Endothelial cell (in vitro differentiated cells): ENCODE measurements around the gene ZDHHC11B. TPM values are rescaled to one million over a fixed set of nuclear protein-coding genes. Genes with fewer than 3 reads are reported as not detected.

ENCODE experiments used
- DNase-seq: peaks from one replicate; pipeline ENCODE4 v3.0.0; 2021; ENCODE audit warnings: low spot score
- H3K27ac Mint-ChIP-seq: one replicate; pipeline ENCODE4 v1.8.0; 2021; ENCODE audit warnings: mixed read lengths, inconsistent platforms; ENCODE audit not compliant: unreplicated experiment
- H3K27me3 Mint-ChIP-seq: one replicate; pipeline ENCODE4 v1.8.0; 2021; ENCODE audit warnings: mild to moderate bottlenecking, moderate library complexity, mixed read lengths, inconsistent platforms; ENCODE audit not compliant: unreplicated experiment
- H3K36me3 Mint-ChIP-seq: one replicate; pipeline ENCODE4 v1.8.0; 2021; ENCODE audit warnings: mild to moderate bottlenecking, low read depth, mixed read lengths, inconsistent platforms; ENCODE audit not compliant: unreplicated experiment
- H3K4me1 Mint-ChIP-seq: one replicate; pipeline ENCODE4 v1.8.0; 2021; ENCODE audit warnings: mild to moderate bottlenecking, mixed read lengths, inconsistent platforms; ENCODE audit not compliant: unreplicated experiment
- H3K4me3 Mint-ChIP-seq: one replicate; pipeline ENCODE4 v1.8.0; 2021; ENCODE audit warnings: mild to moderate bottlenecking, mixed read lengths, inconsistent platforms; ENCODE audit not compliant: unreplicated experiment
- H3K9me3 Mint-ChIP-seq: one replicate; pipeline ENCODE4 v1.8.0; 2021; ENCODE audit warnings: mixed read lengths, inconsistent platforms; ENCODE audit not compliant: unreplicated experiment
- total RNA-seq: library from RNA; stranded (reverse); fragmentation: NEBNext Ultra II Directional; extraction: Animal tissue kit (Norgen Biotek cat#: 25700); gene quantifications from one replicate; pipeline ENCODE4 v1.2.1, GENCODE V29; 2021; ENCODE audit not compliant: unreplicated experiment
- TF ChIP-seq, protein P1 (sequence below): fragments of 200-600 bp; sonication (generic); IDR thresholded peaks from one replicate; pipeline ENCODE4 v1.5.0; 2021; ENCODE audit warnings: antibody characterized with exemption; ENCODE audit not compliant: unreplicated experiment

The ZDHHC11B gene
- total RNA-seq, 1 donor from 2014 or later, result not detected

- no peak overlapping the region for H3K4me3 Mint-ChIP-seq
- H3K9me3 Mint-ChIP-seq, result no peaks in the 10 kb centered on the region
- H3K27me3 Mint-ChIP-seq, result peaks cover 7% of the 10 kb centered on the region
- TF ChIP-seq, protein P1, sequence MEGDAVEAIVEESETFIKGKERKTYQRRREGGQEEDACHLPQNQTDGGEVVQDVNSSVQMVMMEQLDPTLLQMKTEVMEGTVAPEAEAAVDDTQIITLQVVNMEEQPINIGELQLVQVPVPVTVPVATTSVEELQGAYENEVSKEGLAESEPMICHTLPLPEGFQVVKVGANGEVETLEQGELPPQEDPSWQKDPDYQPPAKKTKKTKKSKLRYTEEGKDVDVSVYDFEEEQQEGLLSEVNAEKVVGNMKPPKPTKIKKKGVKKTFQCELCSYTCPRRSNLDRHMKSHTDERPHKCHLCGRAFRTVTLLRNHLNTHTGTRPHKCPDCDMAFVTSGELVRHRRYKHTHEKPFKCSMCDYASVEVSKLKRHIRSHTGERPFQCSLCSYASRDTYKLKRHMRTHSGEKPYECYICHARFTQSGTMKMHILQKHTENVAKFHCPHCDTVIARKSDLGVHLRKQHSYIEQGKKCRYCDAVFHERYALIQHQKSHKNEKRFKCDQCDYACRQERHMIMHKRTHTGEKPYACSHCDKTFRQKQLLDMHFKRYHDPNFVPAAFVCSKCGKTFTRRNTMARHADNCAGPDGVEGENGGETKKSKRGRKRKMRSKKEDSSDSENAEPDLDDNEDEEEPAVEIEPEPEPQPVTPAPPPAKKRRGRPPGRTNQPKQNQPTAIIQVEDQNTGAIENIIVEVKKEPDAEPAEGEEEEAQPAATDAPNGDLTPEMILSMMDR, result no peak
- no peak for DNase-seq
- no peak overlapping the region for H3K27ac Mint-ChIP-seq
- no peaks in the 10 kb centered on the region for H3K4me1 Mint-ChIP-seq
- peaks cover 20% of the 10 kb centered on the region for H3K36me3 Mint-ChIP-seq
These were observed 119.6 kb downstream of the ZDHHC11B start for GRCh38 chr5:664994-665360.

DNA sequence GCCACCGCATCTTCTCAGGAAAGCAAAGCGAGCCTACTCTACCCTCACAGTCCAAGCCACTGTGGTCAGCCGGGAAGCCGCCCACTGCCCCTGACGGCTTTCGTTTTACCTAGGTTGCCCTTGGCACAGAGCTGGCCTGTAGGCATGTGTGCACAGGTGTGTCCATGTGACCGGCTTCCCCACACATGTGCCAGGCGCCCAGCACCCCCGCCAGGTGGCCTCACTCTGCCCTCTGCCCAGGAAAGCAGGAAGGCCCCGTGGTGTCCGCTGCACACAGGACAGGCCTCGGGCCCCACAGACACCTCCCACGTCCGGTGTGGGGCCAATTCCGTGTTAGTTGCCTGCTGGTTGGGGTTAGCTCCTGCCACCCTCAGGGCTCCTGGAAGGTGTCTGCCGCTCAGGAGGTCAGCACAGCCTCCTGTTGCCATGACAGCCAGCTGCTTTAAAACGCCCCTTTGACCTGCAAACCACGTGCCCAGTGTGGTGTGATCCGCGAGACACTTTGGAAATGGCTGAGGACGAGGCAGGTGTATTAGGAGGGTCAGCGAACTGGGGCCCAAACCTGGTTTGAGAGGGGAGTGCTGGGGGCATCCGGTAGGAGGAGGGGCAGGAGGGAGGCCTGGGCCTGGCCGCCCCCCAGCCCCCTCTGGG, 120.1 kb downstream of the ZDHHC11B start:
- H3K27ac Mint-ChIP-seq, result no peak overlapping the region
- DNase-seq, result no peak
- peaks cover 7% of the 10 kb centered on the region for H3K27me3 Mint-ChIP-seq
- peaks cover 20% of the 10 kb centered on the region for H3K36me3 Mint-ChIP-seq
- TF ChIP-seq, protein P1, result no peak
- H3K4me1 Mint-ChIP-seq, result no peaks in the 10 kb centered on the region
- H3K4me3 Mint-ChIP-seq, result no peak overlapping the region
- H3K9me3 Mint-ChIP-seq, result no peaks in the 10 kb centered on the region

DNA sequence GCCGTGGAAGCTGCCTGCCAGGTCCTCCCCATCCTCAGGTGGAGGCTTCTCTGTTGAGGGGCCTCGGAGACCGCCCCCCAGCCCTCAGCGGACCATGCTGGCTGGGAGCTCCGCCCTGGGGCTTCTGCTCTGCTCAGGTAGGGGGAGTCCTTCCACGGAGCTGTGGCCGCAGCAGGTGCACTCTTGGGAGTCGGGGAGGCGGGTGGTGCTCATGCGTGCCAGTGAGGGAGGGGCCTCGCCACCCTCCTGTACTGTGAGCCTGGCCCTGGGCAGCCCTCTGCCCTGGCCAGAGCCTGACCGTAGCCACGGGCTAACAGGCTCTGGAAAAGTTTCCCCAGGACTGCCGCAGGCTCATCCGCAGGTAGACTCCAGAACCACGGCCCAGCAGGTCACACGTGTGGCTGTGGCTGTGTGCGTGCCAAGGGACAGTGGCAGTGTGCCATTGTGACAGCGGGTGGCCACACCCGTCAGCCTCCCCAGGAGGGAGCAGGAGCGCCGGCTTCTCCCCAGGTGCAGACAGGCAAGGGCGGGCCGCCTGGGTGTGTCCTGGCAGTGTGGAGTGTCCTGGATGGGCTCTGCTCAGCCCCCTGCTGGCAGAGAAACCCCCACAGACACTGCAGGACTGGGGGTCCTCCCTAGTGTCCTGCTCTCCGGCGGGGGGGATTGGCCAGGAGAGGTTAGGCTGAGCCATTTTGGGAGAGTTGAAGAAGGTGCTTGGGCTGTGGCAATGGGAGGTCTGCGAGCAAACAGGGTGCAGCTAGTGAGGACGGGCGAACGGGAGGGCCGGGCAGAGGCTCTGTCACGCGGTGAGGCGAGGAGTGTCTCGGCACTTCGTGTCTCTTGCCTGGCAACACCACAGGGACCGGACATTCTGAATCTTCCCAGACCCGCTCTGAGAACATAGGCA, 120.8 kb downstream of the ZDHHC11B start:
- no peak for DNase-seq
- no peak overlapping the region for H3K4me3 Mint-ChIP-seq
- no peaks in the 10 kb centered on the region for H3K4me1 Mint-ChIP-seq
- peaks cover 25% of the 10 kb centered on the region for H3K36me3 Mint-ChIP-seq
- no peaks in the 10 kb centered on the region for H3K9me3 Mint-ChIP-seq
- peaks cover 11% of the 10 kb centered on the region for H3K27me3 Mint-ChIP-seq
- TF ChIP-seq, protein P1, result no peak
- no peak overlapping the region for H3K27ac Mint-ChIP-seq

DNA sequence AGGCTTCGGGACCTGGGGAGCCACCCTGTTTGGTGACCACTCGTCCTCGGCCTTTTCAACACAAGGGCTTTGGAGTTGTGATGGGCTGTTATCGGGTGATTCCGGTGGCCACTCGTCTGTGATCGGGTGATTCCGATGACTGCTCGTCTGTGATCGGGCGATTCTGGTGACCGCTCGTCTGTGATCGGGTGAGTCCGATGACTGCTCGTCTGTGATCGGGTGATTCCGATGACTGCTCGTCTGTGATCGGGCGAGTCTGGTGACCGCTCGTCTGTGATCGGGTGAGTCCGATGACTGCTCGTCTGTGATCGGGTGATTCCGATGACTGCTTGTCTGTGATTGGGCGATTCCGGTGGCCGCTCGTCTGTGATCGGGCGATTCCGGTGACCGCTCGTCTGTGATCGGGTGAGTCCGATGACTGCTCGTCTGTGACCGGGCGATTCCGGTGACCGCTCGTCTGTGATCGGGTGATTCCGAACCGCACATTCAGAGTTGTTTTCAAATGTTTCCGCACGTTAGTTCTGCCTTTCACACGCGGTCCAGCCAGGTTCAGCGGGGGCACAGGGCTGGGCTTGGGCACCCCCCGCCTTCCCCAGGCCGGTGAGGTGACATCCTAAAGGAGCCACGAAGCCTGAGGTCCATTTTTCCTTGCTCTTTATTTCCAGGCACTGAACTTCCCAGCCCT, 121.6 kb downstream of the ZDHHC11B start:
- no peak for DNase-seq
- no peak overlapping the region for H3K27ac Mint-ChIP-seq
- no peak overlapping the region for H3K4me3 Mint-ChIP-seq
- H3K36me3 Mint-ChIP-seq, result peaks cover 26% of the 10 kb centered on the region
- TF ChIP-seq, protein P1, result no peak
- H3K9me3 Mint-ChIP-seq, result no peaks in the 10 kb centered on the region
- H3K27me3 Mint-ChIP-seq, result peaks cover 11% of the 10 kb centered on the region
- no peaks in the 10 kb centered on the region for H3K4me1 Mint-ChIP-seq
